Activated CD4-positive, alpha-beta T cell treated with anti-CD3 and anti-CD28 coated beads, Interleukin-2, amount 10 ng/mL, durations not matched to agents 7 days and 5 days (primary cell): ENCODE measurements around the gene TM4SF18. TPM values are rescaled to one million over a fixed set of nuclear protein-coding genes. Genes with fewer than 3 reads are reported as not detected.

ENCODE experiments used
- CTCF ChIA-PET: fragments of 350-600 bp; sonication (Branson Sonifier 250); formaldehyde crosslinking; loops from one replicate; lab custom pipeline; 2021; ENCODE audit warnings: antibody characterized with exemption; lab: Charles Lee
- POLR2A ChIA-PET: fragments of 350-600 bp; sonication (Branson Sonifier 250); formaldehyde crosslinking; loops from one replicate; lab custom pipeline; 2021; ENCODE audit warnings: antibody characterized with exemption; lab: Charles Lee
- DNase-seq: peaks from one replicate; pipeline ENCODE4 v3.0.0-alpha.2; 2020
- H3K27ac Mint-ChIP-seq: one replicate; pipeline ENCODE4 v1.8.0; 2021; ENCODE audit warnings: mild to moderate bottlenecking, moderate library complexity, mixed read lengths
- H3K27me3 Mint-ChIP-seq: one replicate; pipeline ENCODE4 v1.8.0; 2021; ENCODE audit warnings: mixed read lengths
- H3K36me3 Mint-ChIP-seq: one replicate; pipeline ENCODE4 v1.8.0; 2021; ENCODE audit warnings: low read depth, mixed read lengths
- H3K4me1 Mint-ChIP-seq: one replicate; pipeline ENCODE4 v1.8.0; 2021; ENCODE audit warnings: mixed read lengths
- H3K4me3 Mint-ChIP-seq: one replicate; pipeline ENCODE4 v1.8.0; 2021; ENCODE audit warnings: mild to moderate bottlenecking, moderate library complexity, mixed read lengths
- H3K9me3 Mint-ChIP-seq: one replicate; pipeline ENCODE4 v1.8.0; 2021; ENCODE audit warnings: mixed read lengths
- total RNA-seq, 2 experiments: library from RNA; stranded (reverse); gene quantifications; one replicate each; pipeline ENCODE4 v1.2.3, GENCODE V29; 2021

The TM4SF18 gene
- total RNA-seq, 2 experiments from 2014 or later = not detected

DNA sequence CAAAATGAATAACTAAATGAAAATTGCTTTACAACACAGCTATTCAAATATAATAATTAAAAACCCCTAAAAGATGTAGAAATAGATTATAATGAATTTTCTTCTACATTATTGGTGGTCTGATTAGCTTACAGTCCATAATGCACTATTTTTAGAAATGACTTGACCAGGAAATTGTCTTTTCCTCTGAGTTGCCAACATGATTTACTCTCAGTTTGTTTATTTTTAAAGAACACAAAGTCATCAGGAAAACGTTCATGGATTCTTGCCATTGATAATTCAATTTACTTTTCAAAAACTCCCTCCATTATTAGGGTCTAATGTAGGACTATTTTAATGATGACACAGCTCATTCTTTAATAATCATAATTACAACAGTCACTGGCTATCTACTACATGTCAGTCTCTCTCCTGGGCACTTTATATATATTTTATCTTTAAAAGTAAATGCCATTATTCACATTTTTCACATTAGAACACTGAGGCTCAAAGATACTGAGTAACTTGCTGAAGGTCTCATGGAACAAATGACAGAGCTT lies 1.1 kb downstream of the TM4SF18 start:
- H3K9me3 Mint-ChIP-seq = no peaks in the 10 kb centered on the region
- H3K27ac Mint-ChIP-seq = no peak overlapping the region
- no peaks in the 10 kb centered on the region for H3K36me3 Mint-ChIP-seq
- CTCF ChIA-PET = no interaction called here
- H3K4me3 Mint-ChIP-seq = no peak overlapping the region
- peaks cover 18% of the 10 kb centered on the region for H3K27me3 Mint-ChIP-seq
- H3K4me1 Mint-ChIP-seq = no peaks in the 10 kb centered on the region
- DNase-seq = no peak
- POLR2A ChIA-PET = no interaction called here

DNA sequence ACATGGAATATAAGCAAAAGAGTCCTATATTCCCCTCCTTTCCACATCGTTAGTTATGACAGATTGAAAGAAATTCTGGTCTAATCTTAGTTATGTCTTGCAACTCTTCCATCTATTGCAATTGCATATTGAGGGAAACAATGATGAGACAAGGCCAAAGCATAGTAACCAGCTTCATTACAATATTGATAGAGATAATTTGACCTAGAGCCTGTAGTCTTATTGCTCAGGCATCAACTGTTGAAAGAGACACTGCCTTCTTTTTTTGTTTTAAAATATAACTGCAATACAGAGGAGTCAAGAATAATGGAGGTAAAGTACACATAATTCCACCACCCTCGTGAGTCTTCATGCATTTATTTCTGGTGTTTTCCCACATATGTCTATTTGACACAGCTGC lies 2.0 kb downstream of the TM4SF18 start:
- Mint-ChIP-seq H3K9me3 (no peaks in the 10 kb centered on the region), H3K36me3 (no peaks in the 10 kb centered on the region), H3K27ac (no peak overlapping the region), H3K4me3 (no peak overlapping the region), H3K4me1 (no peaks in the 10 kb centered on the region), H3K27me3 (peaks cover 20% of the 10 kb centered on the region)
- CTCF ChIA-PET = no interaction called here
- POLR2A ChIA-PET = no interaction called here
- no peak for DNase-seq

DNA sequence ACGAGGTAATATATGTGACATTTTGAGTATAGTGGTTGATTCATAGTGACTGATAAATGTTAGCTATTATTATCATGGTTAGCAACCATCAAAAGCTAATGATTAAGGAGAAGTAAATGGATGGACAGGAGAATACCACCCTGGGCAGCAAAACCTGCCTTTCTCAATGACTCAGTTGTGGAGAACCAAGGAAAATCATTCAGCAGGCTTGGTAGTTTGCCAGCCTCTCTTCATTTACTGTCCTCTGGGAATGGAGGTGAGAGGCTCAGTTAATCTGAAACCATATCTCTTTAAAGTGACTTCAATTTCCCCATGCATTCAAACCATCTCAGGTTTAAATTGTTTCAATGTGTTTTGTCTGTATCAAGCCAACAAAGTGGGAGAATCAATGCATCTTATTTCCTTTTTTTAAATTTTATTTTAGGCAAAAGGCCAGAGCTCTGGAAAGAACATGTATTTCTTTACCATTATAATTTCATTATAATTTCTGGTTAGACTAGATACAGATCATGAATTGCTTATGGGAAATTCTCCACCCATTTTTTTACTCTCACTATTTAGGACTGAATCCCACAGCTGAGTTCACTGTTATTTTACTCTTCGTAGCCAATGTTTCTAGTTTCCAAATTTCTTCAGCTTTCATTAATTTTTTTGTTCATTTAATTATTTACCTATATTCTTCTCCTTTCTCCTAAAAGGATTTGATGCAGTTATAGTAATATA lies 2.7 kb downstream of the TM4SF18 start:
- Mint-ChIP-seq H3K27me3 (peaks cover 23% of the 10 kb centered on the region), H3K27ac (no peak overlapping the region), H3K4me3 (no peak overlapping the region), H3K9me3 (no peaks in the 10 kb centered on the region), H3K36me3 (no peaks in the 10 kb centered on the region), H3K4me1 (no peaks in the 10 kb centered on the region)
- CTCF ChIA-PET = no interaction called here
- no peak for DNase-seq
- POLR2A ChIA-PET = no interaction called here

DNA sequence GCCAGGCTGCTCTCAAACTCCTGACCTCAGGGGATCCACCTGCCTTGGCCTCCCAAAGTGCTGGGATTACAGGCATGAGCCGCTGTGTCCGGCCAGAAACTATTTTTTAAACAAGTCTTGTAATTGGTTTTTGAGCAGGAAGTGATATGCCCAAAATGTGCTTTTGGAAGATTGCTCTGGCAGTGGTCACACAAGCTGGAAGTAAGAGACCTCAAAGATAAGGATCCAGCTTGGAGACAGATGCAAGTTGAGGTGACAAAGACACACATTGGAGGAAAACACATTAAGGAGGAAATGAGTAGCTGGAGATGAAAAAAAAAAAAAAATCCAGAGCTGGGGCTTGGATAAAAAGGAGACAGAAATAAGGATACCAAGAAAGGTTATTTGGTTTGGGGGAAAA lies 6.3 kb downstream of the TM4SF18 start:
- POLR2A ChIA-PET = interaction anchor here (0.7 kb wide), 1 partner anchor 460 kb away, joined by 3 read pairs; no protein-coding TSS in a partner anchor
- no peak overlapping the region for H3K4me3 Mint-ChIP-seq
- H3K27me3 Mint-ChIP-seq = peaks cover 22% of the 10 kb centered on the region
- CTCF ChIA-PET = interaction anchor here (0.6 to 1.3 kb wide), 5 partner anchors 8 to 103 kb away, joined by 3 to 5 read pairs (median 4); no protein-coding TSS in a partner anchor
- no peak overlapping the region for H3K27ac Mint-ChIP-seq
- no peaks in the 10 kb centered on the region for H3K9me3 Mint-ChIP-seq
- no peaks in the 10 kb centered on the region for H3K36me3 Mint-ChIP-seq
- no peaks in the 10 kb centered on the region for H3K4me1 Mint-ChIP-seq
- DNase-seq = no peak

DNA sequence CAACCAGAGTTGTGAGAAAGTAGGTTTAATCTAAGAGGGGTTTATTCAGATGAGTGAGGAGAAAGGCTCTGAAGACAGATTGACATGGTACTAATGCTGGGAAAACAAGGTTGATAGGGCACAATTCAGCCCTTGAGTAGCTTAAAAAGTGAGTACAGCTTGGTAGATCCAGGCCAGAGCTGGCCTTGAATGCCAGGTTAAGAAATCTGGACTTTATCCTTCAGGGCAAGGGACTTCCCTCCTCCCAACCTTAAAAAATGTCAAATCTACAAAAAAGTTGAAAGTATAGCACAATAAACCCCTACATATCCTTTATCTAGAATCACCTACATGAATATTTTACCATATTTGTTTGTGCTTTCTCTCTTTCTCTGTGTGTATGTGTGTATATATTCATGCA lies 7.9 kb downstream of the TM4SF18 start:
- Mint-ChIP-seq H3K27me3 (peaks cover 23% of the 10 kb centered on the region), H3K27ac (no peak overlapping the region), H3K9me3 (no peaks in the 10 kb centered on the region), H3K4me3 (no peak overlapping the region), H3K36me3 (no peaks in the 10 kb centered on the region), H3K4me1 (no peaks in the 10 kb centered on the region)
- no peak for DNase-seq
- POLR2A ChIA-PET = no interaction called here
- CTCF ChIA-PET = no interaction called here

DNA sequence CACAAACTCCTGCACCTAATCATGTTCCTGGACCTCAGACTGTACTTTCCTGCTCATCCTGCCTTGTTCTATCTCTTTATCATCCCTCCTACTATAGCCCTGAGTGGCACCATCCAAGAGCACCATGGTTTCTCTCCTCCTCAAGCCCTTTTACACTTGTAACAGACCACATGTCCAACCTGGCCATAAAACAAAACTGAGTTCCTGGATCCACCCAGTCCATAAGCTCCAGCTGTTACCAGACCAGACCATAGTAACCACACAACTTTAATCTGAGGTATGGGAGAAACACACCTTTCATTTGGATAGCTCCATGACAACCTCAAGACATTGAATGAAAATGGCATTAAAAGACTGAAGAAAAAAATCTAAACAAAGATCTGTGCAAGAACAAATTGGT lies 9.1 kb downstream of the TM4SF18 start:
- Mint-ChIP-seq H3K9me3 (no peaks in the 10 kb centered on the region), H3K27ac (no peak overlapping the region), H3K4me1 (no peaks in the 10 kb centered on the region), H3K27me3 (peaks cover 21% of the 10 kb centered on the region), H3K4me3 (no peak overlapping the region), H3K36me3 (no peaks in the 10 kb centered on the region)
- ChIA-PET POLR2A (no interaction called here), CTCF (no interaction called here)
- no peak for DNase-seq

DNA sequence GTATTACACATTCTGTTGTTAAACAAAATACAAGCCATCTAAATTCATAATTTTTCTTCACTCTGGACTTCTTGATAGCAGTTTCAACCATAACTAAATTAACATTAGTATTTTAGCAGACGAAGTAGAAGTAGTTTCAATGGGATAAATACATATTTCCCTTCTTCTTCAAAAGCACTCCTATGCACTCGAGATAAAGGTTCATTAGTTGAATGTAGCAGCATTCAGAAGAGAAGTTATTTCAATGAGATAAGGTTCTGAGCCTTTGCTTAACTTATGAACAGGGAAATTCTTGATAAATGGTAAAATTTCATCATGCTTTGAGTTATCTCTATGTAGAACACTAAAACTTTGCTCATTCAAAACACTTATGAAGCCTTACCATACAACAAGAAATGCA lies 11.8 kb downstream of the TM4SF18 start:
- Mint-ChIP-seq H3K27ac (no peak overlapping the region), H3K4me3 (no peak overlapping the region), H3K4me1 (no peaks in the 10 kb centered on the region), H3K27me3 (peaks cover 15% of the 10 kb centered on the region), H3K36me3 (no peaks in the 10 kb centered on the region), H3K9me3 (no peaks in the 10 kb centered on the region)
- DNase-seq = no peak
- CTCF ChIA-PET = interaction anchor here (1.2 kb wide), 1 partner anchor 11 kb away, joined by 4 read pairs; no protein-coding TSS in a partner anchor
- POLR2A ChIA-PET = no interaction called here

DNA sequence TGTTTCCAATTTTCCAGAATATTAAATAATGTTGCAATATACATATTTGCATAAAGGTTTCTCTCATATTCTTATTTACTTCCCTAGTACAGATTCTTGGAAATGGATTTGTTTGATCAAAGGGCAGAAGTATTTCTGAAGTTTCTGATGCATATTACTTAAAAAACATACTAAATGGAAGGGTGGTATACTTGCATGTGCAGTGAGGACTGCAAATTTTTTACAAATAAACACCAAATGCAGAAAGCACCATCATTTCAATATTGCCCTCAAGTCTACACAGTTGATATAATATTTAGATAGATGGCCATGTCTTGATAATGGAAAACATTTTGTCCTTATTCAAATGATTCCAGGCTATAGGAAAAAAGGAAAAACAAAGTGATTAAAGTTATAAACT lies 12.3 kb downstream of the TM4SF18 start:
- peaks cover 13% of the 10 kb centered on the region for H3K27me3 Mint-ChIP-seq
- POLR2A ChIA-PET = no interaction called here
- DNase-seq = no peak
- H3K27ac Mint-ChIP-seq = no peak overlapping the region
- H3K4me1 Mint-ChIP-seq = no peaks in the 10 kb centered on the region
- CTCF ChIA-PET = no interaction called here
- no peak overlapping the region for H3K4me3 Mint-ChIP-seq
- H3K9me3 Mint-ChIP-seq = no peaks in the 10 kb centered on the region
- H3K36me3 Mint-ChIP-seq = no peaks in the 10 kb centered on the region

DNA sequence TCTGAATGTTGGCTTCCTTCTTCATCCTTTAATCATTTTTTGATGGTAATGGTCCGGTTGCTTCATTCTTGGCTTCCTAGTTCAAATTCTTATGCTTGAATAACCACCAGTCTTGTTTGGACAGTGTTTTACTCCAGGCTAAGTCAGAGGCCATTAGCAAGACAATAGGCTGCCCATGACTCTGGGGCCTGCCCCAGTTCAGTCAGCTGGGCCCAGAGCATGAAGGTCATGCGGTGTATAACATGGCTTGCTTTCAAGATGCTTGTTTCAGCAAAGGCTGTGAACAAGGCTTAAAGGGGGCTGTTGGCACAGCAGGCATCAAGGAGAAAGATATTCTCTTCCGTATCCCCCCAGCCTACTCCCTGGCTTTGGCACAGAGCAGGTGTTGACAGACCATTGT lies 13.7 kb downstream of the TM4SF18 start:
- CTCF ChIA-PET = interaction anchor here (1.0 to 1.3 kb wide), 2 partner anchors 9 to 23 kb away, joined by 3 to 5 read pairs; no protein-coding TSS in a partner anchor
- H3K27me3 Mint-ChIP-seq = peaks cover 10% of the 10 kb centered on the region

DNA sequence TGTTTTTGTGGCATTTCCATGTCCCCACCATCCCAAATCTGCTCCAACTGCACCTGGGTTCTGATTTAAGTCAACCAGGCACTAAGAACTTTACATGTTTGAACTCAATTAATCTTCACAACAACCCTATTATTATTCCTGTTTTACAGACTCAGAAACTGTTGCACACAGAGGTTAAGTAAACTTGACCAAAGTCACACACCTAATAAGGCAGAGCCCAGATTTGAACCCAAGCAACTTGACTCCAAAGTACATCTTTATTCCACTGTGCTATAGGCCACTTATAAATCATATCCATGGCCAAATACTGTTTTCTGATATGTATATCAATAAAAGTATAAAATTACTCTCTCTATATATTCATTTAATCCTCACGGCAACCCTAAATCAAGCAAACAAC lies 16.4 kb downstream of the TM4SF18 start:
- no peaks in the 10 kb centered on the region for H3K4me1 Mint-ChIP-seq
- H3K36me3 Mint-ChIP-seq = no peaks in the 10 kb centered on the region
- no peaks in the 10 kb centered on the region for H3K9me3 Mint-ChIP-seq
- CTCF ChIA-PET = no interaction called here
- DNase-seq = no peak
- POLR2A ChIA-PET = no interaction called here
- H3K4me3 Mint-ChIP-seq = no peak overlapping the region
- no peak overlapping the region for H3K27ac Mint-ChIP-seq
- peaks cover 33% of the 10 kb centered on the region for H3K27me3 Mint-ChIP-seq

More for the DNA sequence above, 13.7 kb downstream of the TM4SF18 start:
- POLR2A ChIA-PET = no interaction called here
- DNase-seq = no peak
- Mint-ChIP-seq H3K27ac (no peak overlapping the region), H3K36me3 (no peaks in the 10 kb centered on the region), H3K9me3 (no peaks in the 10 kb centered on the region), H3K4me3 (no peak overlapping the region), H3K4me1 (no peaks in the 10 kb centered on the region)

DNA sequence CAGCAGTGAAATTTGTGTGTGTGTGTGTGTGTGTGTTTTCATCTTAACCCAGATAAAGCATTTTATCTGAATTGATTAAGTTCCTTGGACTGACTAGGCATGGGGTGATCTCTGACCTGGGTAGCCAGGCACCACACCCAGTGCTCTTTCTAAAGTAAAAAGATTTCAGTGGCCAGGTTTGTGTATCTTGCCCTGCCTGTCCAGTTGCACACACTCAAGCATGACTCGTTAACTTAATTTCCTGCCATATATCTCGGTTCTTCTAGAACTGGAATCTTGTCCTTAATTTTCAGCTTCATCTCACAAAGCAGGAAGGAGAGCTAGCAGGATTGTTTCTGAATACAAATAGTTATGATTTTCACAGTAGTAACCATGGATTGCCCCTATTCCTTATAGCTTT lies 17.0 kb downstream of the TM4SF18 start:
- ChIA-PET POLR2A (no interaction called here), CTCF (interaction anchor here (0.9 kb wide), 1 partner anchor 122 kb away, joined by 3 read pairs; no protein-coding TSS in a partner anchor)
- no peak overlapping the region for H3K4me3 Mint-ChIP-seq
- H3K36me3 Mint-ChIP-seq = no peaks in the 10 kb centered on the region
- no peaks in the 10 kb centered on the region for H3K4me1 Mint-ChIP-seq
- no peak for DNase-seq
- no peak overlapping the region for H3K27ac Mint-ChIP-seq
- peaks cover 31% of the 10 kb centered on the region for H3K27me3 Mint-ChIP-seq
- no peaks in the 10 kb centered on the region for H3K9me3 Mint-ChIP-seq

DNA sequence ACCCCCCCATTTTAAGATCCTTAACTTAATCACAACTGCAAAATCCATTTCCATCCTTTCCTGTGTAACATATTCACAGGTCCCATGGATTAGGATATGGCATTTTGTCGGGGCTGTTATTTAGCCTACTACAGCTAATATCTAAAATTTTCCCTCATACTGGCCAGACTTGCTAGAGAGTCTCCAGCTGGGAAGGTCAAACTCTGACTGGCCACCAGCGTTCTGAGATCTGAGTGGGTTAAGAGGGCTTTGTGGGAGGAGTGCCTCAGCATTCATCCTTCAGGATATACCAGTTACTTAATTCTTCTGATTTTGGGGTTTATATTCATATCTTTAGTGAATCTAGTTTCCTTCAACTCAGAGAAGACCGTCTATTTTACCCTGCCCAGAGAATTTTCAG lies 17.7 kb downstream of the TM4SF18 start:
- Mint-ChIP-seq H3K27ac (no peak overlapping the region), H3K9me3 (no peaks in the 10 kb centered on the region), H3K27me3 (peaks cover 34% of the 10 kb centered on the region), H3K4me1 (no peaks in the 10 kb centered on the region), H3K4me3 (no peak overlapping the region), H3K36me3 (no peaks in the 10 kb centered on the region)
- CTCF ChIA-PET = interaction anchor here (0.6 to 0.9 kb wide), 2 partner anchors 123 to 400 kb away, joined by 3 to 4 read pairs; no protein-coding TSS in a partner anchor
- DNase-seq = no peak
- POLR2A ChIA-PET = no interaction called here

DNA sequence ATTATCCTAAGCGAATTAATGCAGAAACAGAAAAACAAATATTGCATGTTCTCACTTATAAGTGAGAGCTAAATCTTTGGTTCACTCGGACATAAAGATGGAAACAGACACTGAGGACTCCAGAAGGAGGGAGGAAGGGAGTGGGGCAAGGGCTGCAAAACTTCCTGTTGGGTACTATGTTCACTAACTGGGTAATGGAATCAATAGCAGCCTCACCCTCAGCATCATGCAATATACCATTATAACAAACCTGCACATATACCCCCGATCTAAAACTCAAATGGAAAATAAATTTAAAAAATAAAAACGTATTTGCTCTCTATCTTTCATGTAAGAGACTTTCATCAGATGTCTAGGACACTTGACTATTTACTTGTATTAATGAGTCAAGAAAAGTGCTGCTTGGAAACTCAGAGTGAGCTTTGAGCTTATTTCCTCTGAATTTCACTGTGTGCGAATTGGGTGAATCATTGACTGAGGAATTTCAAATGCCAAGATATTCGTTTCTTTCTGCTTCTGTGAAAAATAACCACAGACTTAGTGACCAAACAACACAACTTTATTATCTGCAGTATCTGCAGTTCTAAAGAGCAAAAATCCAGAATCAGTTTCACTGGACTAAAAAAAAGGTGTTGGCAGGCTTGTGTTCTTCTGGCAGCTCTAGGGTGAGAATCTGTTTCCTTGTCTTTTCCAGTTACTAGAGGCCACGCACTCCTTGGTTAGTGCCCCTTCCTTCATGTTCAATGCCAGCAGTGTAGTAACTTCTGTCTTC lies 18.4 kb downstream of the TM4SF18 start:
- Mint-ChIP-seq H3K27me3 (peaks cover 35% of the 10 kb centered on the region), H3K36me3 (no peaks in the 10 kb centered on the region), H3K4me1 (no peaks in the 10 kb centered on the region), H3K27ac (no peak overlapping the region), H3K9me3 (no peaks in the 10 kb centered on the region), H3K4me3 (no peak overlapping the region)
- no peak for DNase-seq
- ChIA-PET CTCF (interaction anchor here (0.6 kb wide), 1 partner anchor 399 kb away, joined by 4 read pairs; no protein-coding TSS in a partner anchor), POLR2A (no interaction called here)
